Measurements from ENCODE around the gene CSF1.

- TF ChIP-seq, protein P1, sequence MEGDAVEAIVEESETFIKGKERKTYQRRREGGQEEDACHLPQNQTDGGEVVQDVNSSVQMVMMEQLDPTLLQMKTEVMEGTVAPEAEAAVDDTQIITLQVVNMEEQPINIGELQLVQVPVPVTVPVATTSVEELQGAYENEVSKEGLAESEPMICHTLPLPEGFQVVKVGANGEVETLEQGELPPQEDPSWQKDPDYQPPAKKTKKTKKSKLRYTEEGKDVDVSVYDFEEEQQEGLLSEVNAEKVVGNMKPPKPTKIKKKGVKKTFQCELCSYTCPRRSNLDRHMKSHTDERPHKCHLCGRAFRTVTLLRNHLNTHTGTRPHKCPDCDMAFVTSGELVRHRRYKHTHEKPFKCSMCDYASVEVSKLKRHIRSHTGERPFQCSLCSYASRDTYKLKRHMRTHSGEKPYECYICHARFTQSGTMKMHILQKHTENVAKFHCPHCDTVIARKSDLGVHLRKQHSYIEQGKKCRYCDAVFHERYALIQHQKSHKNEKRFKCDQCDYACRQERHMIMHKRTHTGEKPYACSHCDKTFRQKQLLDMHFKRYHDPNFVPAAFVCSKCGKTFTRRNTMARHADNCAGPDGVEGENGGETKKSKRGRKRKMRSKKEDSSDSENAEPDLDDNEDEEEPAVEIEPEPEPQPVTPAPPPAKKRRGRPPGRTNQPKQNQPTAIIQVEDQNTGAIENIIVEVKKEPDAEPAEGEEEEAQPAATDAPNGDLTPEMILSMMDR (conservative IDR thresholded peaks at IDR 0.05), result no peak; the same call in 1 of the 2 replicates
- TF ChIP-seq ZFX (IDR thresholded peaks at IDR 0.05), result no peak
Observed at GRCh38 chr1:109917768-109918606, 7.3 kb downstream of the CSF1 start.
